C4-2B (cell line): Measurements from ENCODE around the gene HECW1.

Experiments used
- ZFX ChIP-seq: fragments of 450-650 bp; IDR thresholded peaks from 2 replicates; pipeline ENCODE4 v1.6.1; 2017
- TF ChIP-seq, protein P1 (sequence below): fragments of 450-650 bp; conservative IDR thresholded peaks from 2 replicates; pipeline ENCODE4 v1.5.1; 2017; ENCODE audit warnings: mild to moderate bottlenecking

- TF ChIP-seq, protein P1, sequence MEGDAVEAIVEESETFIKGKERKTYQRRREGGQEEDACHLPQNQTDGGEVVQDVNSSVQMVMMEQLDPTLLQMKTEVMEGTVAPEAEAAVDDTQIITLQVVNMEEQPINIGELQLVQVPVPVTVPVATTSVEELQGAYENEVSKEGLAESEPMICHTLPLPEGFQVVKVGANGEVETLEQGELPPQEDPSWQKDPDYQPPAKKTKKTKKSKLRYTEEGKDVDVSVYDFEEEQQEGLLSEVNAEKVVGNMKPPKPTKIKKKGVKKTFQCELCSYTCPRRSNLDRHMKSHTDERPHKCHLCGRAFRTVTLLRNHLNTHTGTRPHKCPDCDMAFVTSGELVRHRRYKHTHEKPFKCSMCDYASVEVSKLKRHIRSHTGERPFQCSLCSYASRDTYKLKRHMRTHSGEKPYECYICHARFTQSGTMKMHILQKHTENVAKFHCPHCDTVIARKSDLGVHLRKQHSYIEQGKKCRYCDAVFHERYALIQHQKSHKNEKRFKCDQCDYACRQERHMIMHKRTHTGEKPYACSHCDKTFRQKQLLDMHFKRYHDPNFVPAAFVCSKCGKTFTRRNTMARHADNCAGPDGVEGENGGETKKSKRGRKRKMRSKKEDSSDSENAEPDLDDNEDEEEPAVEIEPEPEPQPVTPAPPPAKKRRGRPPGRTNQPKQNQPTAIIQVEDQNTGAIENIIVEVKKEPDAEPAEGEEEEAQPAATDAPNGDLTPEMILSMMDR, result no peak
- no peak for TF ChIP-seq ZFX
Measured at GRCh38 chr7:43192806-43193460, 80.5 kb downstream of the HECW1 start.
